ENCODE measurements around the gene PSME2.
A peak's percentile ranks its signal among the peaks of the same experiment; 100 is the strongest.

The PSME2 gene

DNA sequence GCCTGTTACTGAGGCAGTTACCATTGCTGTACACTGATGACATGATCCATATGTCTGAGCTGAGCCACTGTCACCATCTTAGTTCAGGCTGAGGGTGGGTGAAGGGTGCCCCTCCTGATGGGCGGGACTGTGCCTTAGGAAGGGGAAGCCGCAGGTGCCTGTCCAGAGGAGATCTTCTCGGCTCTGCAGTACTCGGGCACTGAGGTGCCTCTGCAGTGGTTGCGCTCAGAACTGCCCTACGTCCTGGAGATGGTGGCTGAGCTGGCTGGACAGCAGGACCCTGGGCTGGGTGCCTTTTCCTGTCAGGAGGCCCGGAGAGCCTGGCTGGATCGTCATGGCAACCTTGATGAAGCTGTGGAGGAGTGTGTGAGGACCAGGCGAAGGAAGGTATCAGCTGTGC, 4.6 kb upstream of the PSME2 start:
- DNase-seq: no peak

DNA sequence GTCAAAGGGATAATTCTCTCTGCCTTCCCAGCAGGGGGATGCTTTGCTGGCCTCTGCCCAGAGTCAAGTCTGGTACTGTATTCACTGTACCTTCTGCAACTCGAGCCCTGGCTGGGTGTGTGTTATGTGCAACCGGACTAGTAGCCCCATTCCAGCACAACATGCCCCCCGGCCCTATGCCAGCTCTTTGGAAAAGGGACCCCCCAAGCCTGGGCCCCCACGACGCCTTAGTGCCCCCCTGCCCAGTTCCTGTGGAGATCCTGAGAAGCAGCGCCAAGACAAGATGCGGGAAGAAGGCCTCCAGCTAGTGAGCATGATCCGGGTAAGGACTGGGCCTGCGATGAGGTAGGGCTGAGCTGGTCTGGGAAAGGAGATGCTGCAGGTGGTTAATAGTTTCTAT, 4.2 kb upstream of the PSME2 start:
- no peak for DNase-seq

DNA sequence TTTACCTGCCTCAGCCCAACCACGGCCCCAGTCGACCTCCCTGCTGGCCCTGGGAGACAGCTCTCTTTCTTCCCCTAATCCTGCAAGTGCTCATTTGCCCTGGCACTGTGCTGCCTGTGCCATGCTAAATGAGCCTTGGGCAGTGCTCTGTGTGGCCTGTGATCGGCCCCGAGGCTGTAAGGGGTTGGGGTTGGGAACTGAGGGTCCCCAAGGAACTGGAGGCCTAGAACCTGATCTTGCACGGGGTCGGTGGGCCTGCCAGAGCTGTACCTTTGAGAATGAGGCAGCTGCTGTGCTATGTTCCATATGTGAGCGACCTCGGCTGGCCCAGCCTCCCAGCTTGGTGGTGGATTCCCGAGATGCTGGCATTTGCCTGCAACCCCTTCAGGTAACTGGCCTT, 3.7 kb upstream of the PSME2 start:
- DNase-seq: no peak

DNA sequence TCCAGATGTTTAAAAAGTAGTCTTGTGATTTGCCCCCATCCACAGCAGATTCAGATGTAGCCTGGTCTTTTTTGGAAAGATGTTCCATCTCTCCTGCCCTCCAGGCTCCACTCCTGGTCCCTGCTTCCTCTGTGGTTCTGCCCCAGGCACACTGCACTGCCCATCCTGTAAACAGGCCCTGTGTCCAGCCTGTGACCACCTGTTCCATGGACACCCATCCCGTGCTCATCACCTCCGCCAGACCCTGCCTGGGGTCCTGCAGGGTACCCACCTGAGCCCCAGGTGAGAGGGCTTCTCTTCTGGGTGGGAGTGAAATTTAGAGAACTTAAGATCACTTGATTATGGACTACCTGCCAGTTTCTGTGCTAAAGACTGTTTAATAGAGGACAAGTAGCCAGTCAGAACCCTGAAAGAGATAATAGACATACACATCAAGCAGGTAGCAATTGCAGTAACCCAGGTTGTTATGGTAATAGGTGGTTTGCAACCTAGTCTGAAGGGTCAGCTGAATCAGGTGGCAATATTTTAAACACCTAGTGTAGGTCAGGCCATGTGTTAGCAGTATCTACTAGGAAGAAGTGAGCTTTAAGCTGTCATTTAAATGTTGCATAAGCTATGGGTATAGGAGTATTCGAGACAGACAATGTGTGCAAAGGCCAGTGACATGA, 3.0 kb upstream of the PSME2 start:
- DNase-seq: no peak

DNA sequence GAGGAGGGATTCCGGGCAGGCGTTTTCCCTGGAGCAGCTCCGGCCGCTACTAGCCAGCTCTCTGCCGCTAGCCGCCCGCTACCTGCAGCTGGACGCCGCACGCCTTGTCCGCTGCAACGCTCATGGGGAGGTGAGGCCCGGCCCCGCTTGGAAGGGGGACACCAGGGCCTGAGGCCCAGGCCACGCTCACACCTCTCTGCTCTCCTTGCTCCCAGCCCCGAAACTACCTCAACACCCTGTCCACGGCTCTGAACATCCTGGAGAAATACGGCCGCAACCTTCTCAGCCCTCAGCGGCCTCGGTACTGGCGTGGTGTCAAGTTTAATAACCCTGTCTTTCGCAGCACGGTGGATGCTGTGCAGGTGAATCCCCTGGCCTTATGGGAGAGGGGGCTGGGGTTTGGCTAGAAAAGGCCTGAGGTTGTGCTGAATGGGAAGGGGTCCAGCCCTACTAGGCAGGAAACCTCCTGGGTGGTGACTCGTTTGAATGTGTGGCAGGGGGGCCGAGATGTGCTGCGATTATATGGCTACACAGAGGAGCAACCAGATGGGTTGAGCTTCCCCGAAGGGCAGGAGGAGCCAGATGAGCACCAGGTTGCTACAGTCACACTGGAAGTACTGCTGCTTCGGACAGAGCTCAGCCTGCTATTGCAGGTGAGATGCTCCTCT, 1.5 kb upstream of the PSME2 start:
- DNase-seq: no peak

DNA sequence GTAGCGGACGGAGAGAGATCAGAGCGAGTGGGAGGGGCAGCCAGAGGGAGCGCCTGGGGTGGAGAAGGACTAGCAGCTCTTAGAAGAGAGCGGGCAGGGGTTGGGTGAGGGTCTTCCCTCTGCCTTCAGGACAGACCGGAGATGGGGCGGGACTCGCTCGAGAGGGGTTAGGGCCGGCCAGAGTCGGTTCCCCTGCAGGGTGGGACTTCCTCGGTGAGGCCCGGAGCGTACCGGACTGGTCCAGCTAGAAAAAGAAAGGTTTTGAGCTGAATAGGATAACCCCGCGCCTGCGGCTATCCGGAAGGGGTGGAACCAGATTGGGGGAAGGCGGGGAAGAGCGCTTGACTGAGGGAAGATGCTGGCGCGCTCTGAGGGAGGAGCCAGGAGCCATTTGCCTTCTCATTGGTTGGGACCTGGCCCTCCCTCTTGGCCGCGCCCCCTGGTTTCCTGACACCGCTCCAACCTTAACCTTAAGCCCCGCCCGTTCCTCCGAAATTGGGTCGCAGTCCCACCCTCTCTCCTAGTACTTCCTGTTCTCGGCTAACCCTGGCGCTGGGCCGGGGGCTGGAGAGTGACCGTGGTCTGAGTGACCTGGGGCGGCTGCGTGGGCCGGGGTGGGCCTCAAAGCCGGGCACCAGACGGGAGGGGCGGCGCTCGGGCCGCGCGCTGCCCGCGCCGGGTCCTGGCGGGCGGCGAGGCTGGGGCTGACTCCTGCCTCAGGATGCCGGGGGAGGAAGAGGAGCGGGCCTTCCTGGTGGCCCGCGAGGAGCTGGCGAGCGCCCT, 759 bp upstream of the PSME2 start, which contains the start of gene RNF31:
TSS of gene RNF31 (plus strand) at position 521 of the 783 bp plus-strand sequence. CDS start at position 722, 201 bp downstream.
- DNase-seq: peak; percentile 98

DNA sequence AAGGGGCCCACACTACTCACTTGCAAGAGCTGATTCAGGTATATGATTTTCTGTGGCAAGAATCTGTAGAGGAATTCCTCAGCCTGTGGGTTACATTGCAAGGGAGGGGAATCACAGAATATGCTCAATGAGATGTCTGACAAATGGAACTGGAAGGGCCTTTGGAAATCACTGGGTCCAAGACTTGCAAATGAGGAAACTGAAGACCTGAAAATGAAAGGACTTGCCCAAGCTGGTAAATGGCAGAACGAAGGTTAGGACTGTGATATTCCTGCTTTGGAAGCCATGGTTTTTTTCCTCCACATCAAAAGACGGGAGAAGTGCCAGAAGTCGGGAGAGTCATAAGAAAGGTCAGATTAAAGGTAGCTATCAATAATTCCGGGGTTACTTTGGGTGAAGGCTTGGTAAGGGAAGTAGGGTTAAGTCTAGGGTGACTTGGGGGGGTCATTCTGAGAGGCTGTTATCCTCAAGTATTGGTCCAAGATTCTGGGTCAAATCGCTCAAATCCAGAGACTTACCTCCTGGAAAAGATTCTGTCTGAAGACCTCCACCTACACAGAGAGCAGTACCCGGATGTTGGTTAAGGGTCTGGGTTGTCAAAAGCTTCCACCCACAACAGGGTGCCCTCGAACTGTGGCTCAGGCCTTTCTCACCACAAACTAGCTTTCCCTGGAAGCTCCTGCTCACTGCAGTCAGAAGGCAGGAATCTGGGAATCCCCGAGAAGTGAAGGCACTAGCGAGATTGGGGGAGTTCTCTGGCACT, 539 bp downstream of the PSME2 start:
- DNase-seq: no peak

DNA sequence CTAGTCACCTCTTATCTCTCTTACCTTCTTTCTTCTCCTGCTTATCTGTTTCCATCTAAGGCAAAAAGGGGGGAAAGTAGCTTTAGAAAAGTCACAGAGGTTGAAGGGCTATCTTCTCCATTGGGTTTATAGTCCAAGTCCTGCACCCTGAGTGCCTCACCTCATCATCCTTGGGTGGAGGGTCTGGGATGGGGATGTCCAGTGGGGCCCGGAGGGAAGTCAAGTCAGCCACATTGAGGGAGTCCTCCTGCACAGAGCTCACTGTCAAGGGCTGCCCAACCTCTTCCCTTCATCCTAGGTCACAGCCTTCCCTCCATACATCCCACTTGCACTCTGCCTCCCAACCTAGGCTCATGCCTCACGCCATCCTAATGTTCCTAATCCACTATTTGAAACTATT, 1.2 kb downstream of the PSME2 start:
- DNase-seq: no peak

DNA sequence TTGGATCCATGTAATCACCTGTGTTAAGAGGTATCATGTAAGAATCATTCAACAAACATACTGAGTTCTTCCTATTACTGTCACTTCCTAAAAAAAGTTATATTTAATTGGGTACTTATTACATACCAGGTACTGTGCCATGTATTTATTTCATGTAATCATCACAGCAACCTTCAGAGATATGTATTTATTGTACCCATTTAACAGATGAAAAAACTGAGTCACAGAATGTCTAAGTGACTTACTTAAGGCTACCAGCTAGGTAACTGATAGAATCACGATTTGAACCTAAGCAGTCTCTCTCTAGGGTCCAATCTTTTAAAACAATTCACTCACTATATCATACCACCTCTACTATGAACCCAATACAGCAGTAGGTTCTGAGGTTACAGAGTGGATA, 2.0 kb downstream of the PSME2 start:
- no peak for DNase-seq

DNA sequence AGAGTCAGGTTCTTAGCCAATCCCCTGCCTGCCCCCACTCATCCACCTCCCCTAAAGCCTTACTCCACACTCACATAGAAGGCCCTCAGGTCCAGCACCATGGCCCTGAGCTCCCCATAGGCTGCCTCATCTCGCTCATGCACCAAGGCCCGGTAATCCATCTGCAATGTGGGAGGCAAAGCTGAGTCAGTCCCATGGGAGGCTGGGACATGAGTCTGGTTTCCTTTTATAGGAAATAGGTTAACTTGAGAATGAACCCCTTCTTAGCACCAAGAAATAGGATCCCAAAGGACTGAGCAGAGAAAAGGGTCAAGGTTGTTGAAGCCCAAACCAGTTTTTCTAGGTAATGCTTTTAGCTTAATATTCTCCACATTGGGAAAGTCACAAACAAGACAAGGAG, 2.9 kb downstream of the PSME2 start:
- peak; percentile 82 for DNase-seq

DNA sequence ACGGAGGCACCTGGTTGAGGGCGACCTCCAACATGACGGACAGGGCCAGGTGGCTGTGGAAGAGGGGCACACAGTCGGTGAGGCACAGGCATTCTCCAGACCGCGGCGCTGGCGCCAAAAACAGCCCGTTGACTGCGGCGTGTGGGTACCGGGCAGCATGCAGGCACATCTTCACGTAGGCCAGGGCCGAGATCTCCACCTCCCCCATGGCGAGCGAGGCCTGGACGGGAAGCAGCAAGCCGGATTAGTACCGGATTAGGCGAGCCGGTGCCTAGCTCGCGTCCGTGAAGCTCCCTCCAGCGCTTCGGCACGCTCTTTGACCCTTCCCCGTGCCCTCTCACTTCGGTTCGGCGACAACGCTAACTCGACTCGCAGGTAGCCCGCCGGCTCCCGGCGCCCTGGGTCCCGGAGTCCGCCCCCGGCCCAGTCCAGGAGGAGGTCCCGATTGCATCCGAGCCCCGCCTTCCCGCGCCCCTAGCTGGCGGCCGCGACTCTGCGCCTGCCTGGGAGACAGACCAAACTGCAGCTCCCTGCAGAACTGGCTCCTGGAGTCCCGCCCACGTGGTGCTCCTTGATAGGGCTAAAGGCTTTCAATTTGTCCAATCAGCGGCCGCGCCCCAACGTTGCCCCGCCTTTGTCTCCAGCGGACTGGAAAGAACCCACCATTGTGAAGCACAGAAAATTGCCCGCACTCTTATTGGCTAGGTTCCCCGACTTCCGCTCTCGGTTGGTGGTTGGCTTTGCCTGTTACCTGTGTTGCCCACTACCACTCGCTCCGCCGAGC, 5.1 kb downstream of the PSME2 start, which contains the start of gene EMC9:
TSS of gene EMC9 (minus strand) at position 495 of the 784 bp plus-strand sequence. CDS start at position 208, 287 bp downstream.
- peak; percentile 99 for DNase-seq

DNA sequence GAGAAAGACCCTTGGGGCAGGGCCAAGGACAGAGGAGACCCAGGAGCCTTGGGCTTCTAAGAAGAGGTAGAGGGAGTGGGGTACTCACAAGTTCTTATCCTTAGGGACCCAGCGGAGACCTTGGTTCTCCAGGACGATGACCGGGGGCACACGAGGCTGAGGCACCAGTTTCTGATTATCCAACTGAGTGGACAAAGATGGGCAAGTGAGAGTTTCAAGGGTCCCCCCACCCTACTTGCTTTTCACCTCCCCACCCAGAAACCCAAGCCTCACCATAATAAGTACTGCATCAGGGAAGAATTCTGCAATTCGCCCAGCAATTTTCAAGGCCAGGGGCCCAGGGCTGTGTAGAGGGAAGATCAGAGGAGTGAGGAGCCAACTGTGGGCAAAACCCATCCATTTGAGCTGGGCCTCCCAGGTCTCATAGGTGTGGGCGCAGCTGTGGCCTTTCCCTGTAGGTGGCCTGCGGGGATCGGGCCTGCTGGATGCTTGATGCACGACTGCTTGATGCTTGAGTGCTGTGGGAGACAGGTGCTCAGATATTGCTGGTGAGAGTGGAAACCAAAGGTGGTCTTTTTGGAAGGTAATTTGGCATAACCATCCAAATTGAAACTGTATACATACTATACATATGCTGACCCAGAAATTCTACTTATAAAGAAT, 7.0 kb downstream of the PSME2 start:
- DNase-seq: no peak

DNA sequence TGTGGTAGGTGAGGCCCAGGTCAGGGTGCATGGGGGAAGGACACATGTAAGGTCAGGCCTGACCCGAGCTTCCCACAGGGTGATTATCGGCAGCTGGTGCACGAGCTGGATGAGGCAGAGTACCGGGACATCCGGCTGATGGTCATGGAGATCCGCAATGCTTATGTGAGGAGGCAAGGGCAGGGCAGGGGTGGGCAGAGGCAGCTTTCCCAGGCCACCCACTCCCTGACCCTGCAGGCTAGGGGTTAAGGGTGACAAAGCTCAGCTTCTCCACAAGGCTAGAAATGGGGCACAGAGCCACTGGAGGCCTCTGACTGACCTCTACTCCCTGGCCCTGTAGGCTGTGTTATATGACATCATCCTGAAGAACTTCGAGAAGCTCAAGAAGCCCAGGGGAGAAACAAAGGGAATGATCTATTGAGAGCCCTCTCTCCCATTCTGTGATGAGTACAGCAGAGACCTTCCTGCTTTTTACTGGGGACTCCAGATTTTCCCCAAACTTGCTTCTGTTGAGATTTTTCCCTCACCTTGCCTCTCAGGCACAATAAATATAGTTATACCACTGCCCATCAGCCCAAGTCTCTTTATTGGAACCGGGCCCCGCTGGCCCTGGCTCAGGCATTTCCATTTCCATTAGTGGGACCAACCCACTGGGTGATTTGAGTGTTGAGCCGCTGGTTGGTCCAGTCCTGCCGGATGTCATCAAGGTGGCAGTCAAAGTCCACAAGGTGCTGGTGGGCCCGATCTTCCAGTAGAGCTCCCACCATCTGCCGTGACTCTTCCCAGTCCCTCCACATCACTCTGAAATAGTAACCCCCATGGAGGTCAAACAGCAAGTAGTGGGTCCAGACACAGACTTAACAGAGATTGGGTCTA, 7.8 kb downstream of the PSME2 start:
- no peak for DNase-seq

DNA sequence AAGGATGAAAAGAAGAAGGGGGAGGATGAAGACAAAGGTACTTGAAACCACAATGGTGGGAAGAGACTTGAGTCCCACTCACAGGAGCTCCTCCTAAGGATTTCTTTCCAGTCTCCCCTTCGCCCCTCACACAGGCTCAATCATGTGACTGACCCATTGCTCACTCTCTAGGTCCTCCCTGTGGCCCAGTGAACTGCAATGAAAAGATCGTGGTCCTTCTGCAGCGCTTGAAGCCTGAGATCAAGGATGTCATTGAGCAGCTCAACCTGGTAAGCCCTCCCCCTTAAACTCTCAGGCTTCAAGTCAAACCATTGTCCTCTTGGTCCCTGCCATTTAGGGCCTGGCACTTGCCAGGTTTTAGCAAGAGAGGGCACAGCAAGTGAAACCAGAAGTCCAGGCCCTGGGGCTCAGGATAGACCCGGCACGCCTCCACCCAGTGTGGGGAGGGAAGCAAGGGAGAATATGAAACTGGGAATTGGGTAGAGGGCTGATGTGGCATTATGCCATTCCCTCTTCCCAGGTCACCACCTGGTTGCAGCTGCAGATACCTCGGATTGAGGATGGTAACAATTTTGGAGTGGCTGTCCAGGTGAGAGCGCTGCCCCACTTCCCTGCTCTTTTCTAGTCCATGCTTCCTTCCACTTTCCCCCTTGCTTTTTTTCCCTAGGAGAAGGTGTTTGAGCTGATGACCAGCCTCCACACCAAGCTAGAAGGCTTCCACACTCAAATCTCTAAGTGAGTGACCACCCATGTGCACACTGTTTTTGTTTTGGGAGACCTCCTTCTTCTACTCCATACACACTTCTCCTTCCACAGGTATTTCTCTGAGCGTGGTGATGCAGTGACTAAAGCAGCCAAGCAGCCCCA, 8.6 kb downstream of the PSME2 start:
- DNase-seq: no peak

DNA sequence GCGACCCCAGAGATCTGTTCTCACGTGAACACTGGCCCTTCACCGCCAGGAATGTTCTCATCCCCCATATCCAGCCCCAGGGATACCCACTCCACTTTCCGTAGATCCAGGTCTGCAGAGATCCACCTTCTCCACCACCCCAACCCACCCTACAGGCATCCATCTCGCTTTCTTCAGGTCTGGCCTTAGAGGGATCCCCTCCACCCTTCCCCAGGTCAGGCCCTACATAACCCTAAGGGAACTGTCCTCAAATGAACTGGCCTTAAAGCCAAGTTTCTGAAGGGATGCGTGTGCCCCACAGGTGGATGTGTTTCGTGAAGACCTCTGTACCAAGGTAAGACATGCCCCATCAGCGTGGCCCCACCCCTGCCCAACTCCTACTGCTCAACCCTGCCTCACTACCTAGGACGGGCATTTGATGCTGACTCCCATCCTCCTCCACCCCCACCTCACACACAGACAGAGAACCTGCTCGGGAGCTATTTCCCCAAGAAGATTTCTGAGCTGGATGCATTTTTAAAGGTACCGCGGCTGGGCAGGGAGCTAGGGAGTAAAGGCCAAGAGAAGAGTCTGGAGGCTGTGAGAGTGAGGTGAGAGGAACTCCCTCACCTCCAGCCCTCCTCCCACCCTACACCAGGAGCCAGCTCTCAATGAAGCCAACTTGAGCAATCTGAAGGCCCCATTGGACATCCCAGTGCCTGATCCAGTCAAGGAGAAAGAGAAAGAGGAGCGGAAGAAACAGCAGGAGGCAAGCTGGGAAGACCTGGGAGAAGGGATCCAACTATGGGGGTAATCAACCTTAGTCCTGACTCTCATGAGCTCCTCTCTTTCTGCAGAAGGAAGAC, 9.5 kb downstream of the PSME2 start:
- no peak for DNase-seq

DNA sequence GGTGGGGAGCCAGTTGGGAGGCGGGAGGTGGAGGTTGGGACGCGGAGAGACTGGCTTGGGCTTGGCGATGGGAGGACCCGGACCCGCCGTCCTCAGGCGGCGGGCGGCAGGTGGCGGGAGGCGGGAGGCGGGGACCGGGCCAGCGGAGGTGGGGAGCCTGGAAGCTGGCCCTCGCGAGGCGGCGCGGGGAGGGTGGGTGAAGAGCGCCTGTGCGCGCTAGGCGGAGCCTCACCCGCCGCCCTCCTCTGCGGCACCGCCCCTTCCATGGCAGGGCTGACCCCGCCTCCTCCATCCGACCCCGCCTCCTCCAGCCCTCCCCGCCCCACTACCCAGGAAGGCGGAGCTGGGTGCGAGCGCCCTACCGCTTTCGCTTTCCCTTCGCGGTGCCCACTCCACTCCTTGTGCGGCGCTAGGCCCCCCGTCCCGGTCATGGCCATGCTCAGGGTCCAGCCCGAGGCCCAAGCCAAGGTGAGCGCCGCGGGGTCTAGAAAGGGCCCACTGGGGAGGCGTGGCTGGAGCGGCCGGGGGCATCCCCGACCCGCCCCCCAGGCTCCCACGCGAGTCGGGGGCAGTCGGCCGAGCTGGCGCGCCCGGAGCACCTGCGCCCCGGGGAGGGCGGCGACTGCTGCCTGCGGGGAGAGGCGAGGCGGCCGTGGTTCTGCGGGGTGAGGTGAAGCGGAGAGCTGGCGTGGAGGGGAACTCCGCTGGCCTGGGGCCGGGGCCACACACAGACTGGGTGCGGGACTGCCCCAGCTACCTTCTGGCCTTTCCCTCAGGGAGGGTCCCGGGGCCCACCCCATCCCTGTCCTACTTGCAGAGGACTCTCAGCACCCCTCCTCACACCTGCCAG, 10.4 kb downstream of the PSME2 start, which contains the start of gene PSME1:
TSS of gene PSME1 (plus strand) at position 361 of the 850 bp plus-strand sequence. CDS start at position 430, 69 bp downstream.
- peak; percentile 87 for DNase-seq

DNA sequence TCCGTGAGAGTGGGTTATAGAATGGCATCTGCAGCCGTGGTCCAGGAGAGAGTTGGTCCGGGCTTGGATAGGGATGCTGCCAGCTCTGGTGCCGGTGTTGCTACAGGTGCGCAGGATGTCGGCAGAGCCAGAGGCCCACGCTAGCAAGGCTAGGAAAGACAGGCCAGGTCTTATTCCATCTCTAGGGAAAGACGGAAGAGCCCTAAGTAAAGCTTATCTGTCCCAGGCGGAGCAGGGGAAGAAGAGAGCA, 10.9 kb downstream of the PSME2 start:
- no peak for DNase-seq
